ENCODE measurements around the gene MYOM1.

Gene MYOM1

GRCh38 chr18:3041843-3042242 is 177.9 kb downstream of the MYOM1 start:
- Histone ChIP-seq H3K27me3 (replicated peaks; ENCODE audit: insufficient read depth, low read length) (no peaks in the 10 kb centered on the region), H4K20me1 (ENCODE audit: insufficient read depth, low read length) (no peaks in the 10 kb centered on the region), H3K79me2 (ENCODE audit: low read length) (no peaks in the 10 kb centered on the region), H2AFZ (ENCODE audit: low read length) (no peak overlapping the region), H3K9ac (ENCODE audit: low read length) (no peak overlapping the region), H3K4me1 (ENCODE audit: low read length) (peaks cover 6% of the 10 kb centered on the region), H3F3A (ENCODE audit: insufficient read depth, low read length) (no peaks in the 10 kb centered on the region; the same call in 1 of the 2 replicates), H3K36me3 (replicated peaks; ENCODE audit: insufficient read depth, low read length) (no peaks in the 10 kb centered on the region), H3K27ac (ENCODE audit: low read length) (no peak overlapping the region), H3K9me3 (replicated peaks; ENCODE audit: insufficient read depth, low read length) (0 out of 2 replicates have a peak, but pooled peaks cover 2% of the 10 kb centered on the region), H3K9me2 (replicated peaks; ENCODE audit: insufficient read depth, low read length) (no peaks in the 10 kb centered on the region), H3K4me3 (ENCODE audit: low read length) (no peak overlapping the region), H3K4me2 (ENCODE audit: low read depth, low read length) (no peak overlapping the region)
- TF ChIP-seq EZH2 (optimal IDR thresholded peaks at IDR 0.05; ENCODE audit: low read depth, low read length) (no peak), EZH2phosphoT487 (IDR thresholded peaks at IDR 0.05; ENCODE audit: low read length) (no peak), CTCF (IDR thresholded peaks at IDR 0.05; ENCODE audit: low read length) (no peak)
- DNase-seq: no peak

- Histone ChIP-seq H3K4me1 (ENCODE audit: low read length) (peaks cover 6% of the 10 kb centered on the region), H4K20me1 (ENCODE audit: insufficient read depth, low read length) (no peaks in the 10 kb centered on the region)
Observed at GRCh38 chr18:3040881-3041280, 178.9 kb downstream of the MYOM1 start.

GRCh38 chr18:3040173-3040572 is 179.6 kb downstream of the MYOM1 start:
- H3K4me1 ChIP-seq (ENCODE audit: low read length): peaks cover 6% of the 10 kb centered on the region
- H3K4me3 ChIP-seq (ENCODE audit: low read length): no peak overlapping the region
- no peak for DNase-seq
- H3K4me2 ChIP-seq (ENCODE audit: low read depth, low read length): no peak overlapping the region
- no peak overlapping the region for H3K27ac ChIP-seq (ENCODE audit: low read length)
- H4K20me1 ChIP-seq (ENCODE audit: insufficient read depth, low read length): no peaks in the 10 kb centered on the region
- no peaks in the 10 kb centered on the region for H3K36me3 ChIP-seq (replicated peaks; ENCODE audit: insufficient read depth, low read length)
- H3K9me2 ChIP-seq (replicated peaks; ENCODE audit: insufficient read depth, low read length): no peaks in the 10 kb centered on the region
- H3K79me2 ChIP-seq (ENCODE audit: low read length): no peaks in the 10 kb centered on the region
- H3K9ac ChIP-seq (ENCODE audit: low read length): no peak overlapping the region
- no peak overlapping the region for H2AFZ ChIP-seq (ENCODE audit: low read length)
- no peaks in the 10 kb centered on the region for H3K27me3 ChIP-seq (replicated peaks; ENCODE audit: insufficient read depth, low read length)
- H3K9me3 ChIP-seq (replicated peaks; ENCODE audit: insufficient read depth, low read length): 0 out of 2 replicates have a peak, but pooled peaks cover 2% of the 10 kb centered on the region
- TF ChIP-seq EZH2phosphoT487 (IDR thresholded peaks at IDR 0.05; ENCODE audit: low read length) (no peak), EZH2 (optimal IDR thresholded peaks at IDR 0.05; ENCODE audit: low read depth, low read length) (no peak), CTCF (IDR thresholded peaks at IDR 0.05; ENCODE audit: low read length) (no peak)
- no peaks in the 10 kb centered on the region; the same call in 1 of the 2 replicates for H3F3A ChIP-seq (ENCODE audit: insufficient read depth, low read length)

More at GRCh38 chr18:3040881-3041280, 178.9 kb downstream of the MYOM1 start:
- H3K4me3 ChIP-seq (ENCODE audit: low read length): no peak overlapping the region
- TF ChIP-seq EZH2 (optimal IDR thresholded peaks at IDR 0.05; ENCODE audit: low read depth, low read length) (no peak), CTCF (IDR thresholded peaks at IDR 0.05; ENCODE audit: low read length) (no peak), EZH2phosphoT487 (IDR thresholded peaks at IDR 0.05; ENCODE audit: low read length) (no peak)
- H3K27me3 ChIP-seq (replicated peaks; ENCODE audit: insufficient read depth, low read length): no peaks in the 10 kb centered on the region
- H3F3A ChIP-seq (ENCODE audit: insufficient read depth, low read length): no peaks in the 10 kb centered on the region; the same call in 1 of the 2 replicates
- DNase-seq: no peak
- no peaks in the 10 kb centered on the region for H3K9me2 ChIP-seq (replicated peaks; ENCODE audit: insufficient read depth, low read length)
- 0 out of 2 replicates have a peak, but pooled peaks cover 2% of the 10 kb centered on the region for H3K9me3 ChIP-seq (replicated peaks; ENCODE audit: insufficient read depth, low read length)
- no peak overlapping the region for H3K4me2 ChIP-seq (ENCODE audit: low read depth, low read length)
- no peaks in the 10 kb centered on the region for H3K36me3 ChIP-seq (replicated peaks; ENCODE audit: insufficient read depth, low read length)
- H2AFZ ChIP-seq (ENCODE audit: low read length): no peak overlapping the region
- H3K9ac ChIP-seq (ENCODE audit: low read length): no peak overlapping the region
- H3K79me2 ChIP-seq (ENCODE audit: low read length): no peaks in the 10 kb centered on the region
- no peak overlapping the region for H3K27ac ChIP-seq (ENCODE audit: low read length)

Data from MM.1S (cell line).